Activated CD8-positive, alpha-beta memory T cell treated with anti-CD3 and anti-CD28 coated beads, Interleukin-2, amount 10 ng/mL, durations not matched to agents 7 days and 5 days (primary cell): ENCODE data around the gene ZNF324B. TPM values are rescaled to one million over a fixed set of nuclear protein-coding genes. Genes with fewer than 3 reads are reported as not detected.
"Not testable (repeated sequence)": the region's sequence is repeated elsewhere in the genome, so short reads cannot be mapped to it uniquely, and the experiment has no call there.

Source experiments
- ATAC-seq: fragments of 150-1000 bp; cut with Tn5 transposase; one replicate; pipeline ENCODE4 v1.10.0; 2021; ENCODE audit warnings: moderate library complexity
- CTCF ChIA-PET: fragments of 350-600 bp; sonication (Branson Sonifier 250); formaldehyde crosslinking; loops from one replicate; lab custom pipeline; 2021; ENCODE audit warnings: antibody characterized with exemption; lab: Charles Lee
- DNase-seq: peaks from one replicate; pipeline ENCODE4 v3.0.0-alpha.2; 2020
- H3K27ac Mint-ChIP-seq: one replicate; pipeline ENCODE4 v1.8.0; 2021; ENCODE audit warnings: mild to moderate bottlenecking, mixed read lengths
- H3K27me3 Mint-ChIP-seq: one replicate; pipeline ENCODE4 v1.8.0; 2021; ENCODE audit warnings: mixed read lengths
- H3K36me3 Mint-ChIP-seq: one replicate; pipeline ENCODE4 v1.8.0; 2021; ENCODE audit warnings: mild to moderate bottlenecking, mixed read lengths
- H3K4me1 Mint-ChIP-seq: one replicate; pipeline ENCODE4 v1.8.0; 2021; ENCODE audit warnings: mixed read lengths
- H3K4me3 Mint-ChIP-seq: one replicate; pipeline ENCODE4 v1.8.0; 2021; ENCODE audit warnings: mild to moderate bottlenecking, moderate library complexity, mixed read lengths
- H3K9me3 Mint-ChIP-seq: one replicate; pipeline ENCODE4 v1.8.0; 2022; ENCODE audit warnings: low read depth, mixed read lengths
- total RNA-seq, 2 experiments: library from RNA; stranded (reverse); gene quantifications; one replicate each; pipeline ENCODE4 v1.2.3, GENCODE V29; 2021

ZNF324B gene
- total RNA-seq, 2 experiments from 2014 or later, result 13.1 to 14.4 TPM

GRCh38 chr19:58434217-58434616 lies 17.2 kb upstream of the ZNF324B start:
- peaks cover 13% of the 10 kb centered on the region for H3K4me1 Mint-ChIP-seq
- no peaks in the 10 kb centered on the region for H3K27me3 Mint-ChIP-seq
- peaks cover 54% of the 10 kb centered on the region for H3K9me3 Mint-ChIP-seq
- CTCF ChIA-PET, result no interaction called here
- ATAC-seq (no peak), DNase-seq (no peak)
- H3K4me3 Mint-ChIP-seq, result no peak overlapping the region
- H3K27ac Mint-ChIP-seq, result no peak overlapping the region
- peaks cover 87% of the 10 kb centered on the region for H3K36me3 Mint-ChIP-seq

GRCh38 chr19:58439576-58440554 lies 11.6 kb upstream of the ZNF324B start, which contains the start of gene ZNF132:
Gene ZNF132 (minus strand): TSS chr19:58440153. CDS start chr19:58439821, 332 bp downstream.
- H3K36me3 Mint-ChIP-seq, result peaks cover 51% of the 10 kb centered on the region

GRCh38 chr19:58440556-58440955 lies 10.9 kb upstream of the ZNF324B start:
- peaks cover 29% of the 10 kb centered on the region for H3K9me3 Mint-ChIP-seq
- H3K4me3 Mint-ChIP-seq, result peak overlapping the region; percentile 82
- H3K27ac Mint-ChIP-seq, result peak overlapping the region; percentile 92
- CTCF ChIA-PET, result interaction anchor here (0.9 to 1.5 kb wide), 5 partner anchors 11 to 221 kb away, joined by 3 to 5 read pairs (median 4); partner anchors contain the start of genes ZNF324B and ZNF584
- no peak for ATAC-seq
- no peak for DNase-seq
- peaks cover 44% of the 10 kb centered on the region for H3K36me3 Mint-ChIP-seq
- peaks cover 28% of the 10 kb centered on the region for H3K4me1 Mint-ChIP-seq
- H3K27me3 Mint-ChIP-seq, result peaks cover 2% of the 10 kb centered on the region

More at GRCh38 chr19:58439576-58440554, 11.6 kb upstream of the ZNF324B start, which contains the start of gene ZNF132:
- Mint-ChIP-seq H3K4me3 (peak within 1 kb of the TSS; percentile 82), H3K27me3 (peaks cover 2% of the 10 kb centered on the region), H3K4me1 (peaks cover 28% of the 10 kb centered on the region), H3K9me3 (peaks cover 33% of the 10 kb centered on the region), H3K27ac (peak within 1 kb of the TSS; percentile 92)
- peak; percentile 97 for ATAC-seq
- CTCF ChIA-PET, result interaction anchor here (0.9 to 1.5 kb wide), 5 partner anchors 11 to 220 kb away, joined by 3 to 5 read pairs (median 4); partner anchors contain the start of genes ZNF324B and ZNF584
- DNase-seq, result peak; percentile 99

GRCh38 chr19:58442986-58443385 lies 8.4 kb upstream of the ZNF324B start:
- Mint-ChIP-seq H3K4me1 (peaks cover 23% of the 10 kb centered on the region), H3K36me3 (peaks cover 23% of the 10 kb centered on the region), H3K9me3 (peaks cover 18% of the 10 kb centered on the region)
- H3K4me3 Mint-ChIP-seq, DNase-seq, CTCF ChIA-PET, ATAC-seq, H3K27me3 Mint-ChIP-seq, H3K27ac Mint-ChIP-seq: not testable (repeated sequence)

GRCh38 chr19:58448860-58449259 lies 2.6 kb upstream of the ZNF324B start:
- DNase-seq, ATAC-seq, H3K27ac Mint-ChIP-seq, CTCF ChIA-PET, H3K9me3 Mint-ChIP-seq, H3K4me3 Mint-ChIP-seq, H3K27me3 Mint-ChIP-seq, H3K36me3 Mint-ChIP-seq: not testable (repeated sequence)
- peaks cover 20% of the 10 kb centered on the region for H3K4me1 Mint-ChIP-seq

GRCh38 chr19:58449980-58450379 lies 1.4 kb upstream of the ZNF324B start:
- peaks cover 20% of the 10 kb centered on the region for H3K4me1 Mint-ChIP-seq
- H3K9me3 Mint-ChIP-seq, H3K4me3 Mint-ChIP-seq, H3K27ac Mint-ChIP-seq, DNase-seq, H3K27me3 Mint-ChIP-seq, ATAC-seq: not testable (repeated sequence)
- CTCF ChIA-PET, result interaction anchor here (1.9 kb wide), 1 partner anchor 17 kb away, joined by 4 read pairs; the partner anchor contains the start of gene ZNF324
- H3K36me3 Mint-ChIP-seq, result peaks cover 14% of the 10 kb centered on the region

- no peak for DNase-seq
- H3K27me3 Mint-ChIP-seq, result peaks cover 5% of the 10 kb centered on the region
- H3K4me3 Mint-ChIP-seq, result peak overlapping the region; percentile 74
- H3K36me3 Mint-ChIP-seq, result peaks cover 14% of the 10 kb centered on the region
- ATAC-seq, result peak; percentile 26
- H3K27ac Mint-ChIP-seq, result no peak overlapping the region
- peaks cover 9% of the 10 kb centered on the region for H3K9me3 Mint-ChIP-seq
- CTCF ChIA-PET, result interaction anchor here (0.7 to 1.9 kb wide), 7 partner anchors 11 to 69 kb away, joined by 3 to 7 read pairs (median 4); partner anchors contain the start of genes ZBTB45, ZNF132, ZNF324 and ZNF584
- H3K4me1 Mint-ChIP-seq, result peaks cover 20% of the 10 kb centered on the region
These were observed 515 bp upstream of the ZNF324B start for GRCh38 chr19:58450856-58451357.

- H3K27ac Mint-ChIP-seq, result no peak overlapping the region
- peaks cover 3% of the 10 kb centered on the region for H3K27me3 Mint-ChIP-seq
- H3K36me3 Mint-ChIP-seq, result peaks cover 23% of the 10 kb centered on the region
- no peak for ATAC-seq
- DNase-seq, result no peak
- H3K9me3 Mint-ChIP-seq, result peaks cover 2% of the 10 kb centered on the region
- no peak overlapping the region for H3K4me3 Mint-ChIP-seq
- peaks cover 20% of the 10 kb centered on the region for H3K4me1 Mint-ChIP-seq
- CTCF ChIA-PET, result no interaction called here
These were observed 2.3 kb downstream of the ZNF324B start for GRCh38 chr19:58453743-58454142.

- Mint-ChIP-seq H3K27me3 (no peaks in the 10 kb centered on the region), H3K36me3 (peaks cover 23% of the 10 kb centered on the region), H3K4me3 (no peak overlapping the region), H3K4me1 (peaks cover 18% of the 10 kb centered on the region), H3K9me3 (no peaks in the 10 kb centered on the region), H3K27ac (no peak overlapping the region)
- ATAC-seq (no peak), DNase-seq (no peak)
- CTCF ChIA-PET, result no interaction called here
These were observed 3.9 kb downstream of the ZNF324B start for GRCh38 chr19:58455306-58455705.

GRCh38 chr19:58456111-58456510 lies 4.7 kb downstream of the ZNF324B start:
- Mint-ChIP-seq H3K4me1 (peaks cover 11% of the 10 kb centered on the region), H3K9me3 (no peaks in the 10 kb centered on the region), H3K36me3 (peaks cover 23% of the 10 kb centered on the region), H3K4me3 (no peak overlapping the region), H3K27ac (no peak overlapping the region), H3K27me3 (no peaks in the 10 kb centered on the region)
- DNase-seq (no peak), ATAC-seq (no peak)
- CTCF ChIA-PET, result no interaction called here

GRCh38 chr19:58460039-58460438 lies 8.6 kb downstream of the ZNF324B start:
- no peak overlapping the region for H3K4me3 Mint-ChIP-seq
- H3K36me3 Mint-ChIP-seq, result peaks cover 18% of the 10 kb centered on the region
- no peak for ATAC-seq
- no peaks in the 10 kb centered on the region for H3K27me3 Mint-ChIP-seq
- no peaks in the 10 kb centered on the region for H3K9me3 Mint-ChIP-seq
- CTCF ChIA-PET, result interaction anchor here (1.0 to 1.2 kb wide), 2 partner anchors 15 to 59 kb away, joined by 3 read pairs; no protein-coding TSS in a partner anchor
- DNase-seq, result no peak
- no peak overlapping the region for H3K27ac Mint-ChIP-seq
- peaks cover 2% of the 10 kb centered on the region for H3K4me1 Mint-ChIP-seq

GRCh38 chr19:58466089-58466759 lies 14.8 kb downstream of the ZNF324B start:
- Mint-ChIP-seq H3K27ac (no peak overlapping the region), H3K27me3 (peaks cover 2% of the 10 kb centered on the region), H3K36me3 (peaks cover 7% of the 10 kb centered on the region), H3K4me3 (peak overlapping the region; percentile 76), H3K4me1 (peaks cover 21% of the 10 kb centered on the region), H3K9me3 (no peaks in the 10 kb centered on the region)
- CTCF ChIA-PET, result interaction anchor here (0.9 to 1.5 kb wide), 3 partner anchors 15 to 89 kb away, joined by 3 to 4 read pairs (median 4); partner anchors contain the start of genes ZBTB45 and ZNF324B
- DNase-seq (no peak), ATAC-seq (peak; percentile 24)
